Astrocyte of the cerebellum (primary cell): ENCODE measurements around the gene RASL11A.
"Not testable (repeated sequence)": the region's sequence is repeated elsewhere in the genome, so short reads cannot be mapped to it uniquely, and the experiment has no call there.

Source experiments
- DNase-seq: peaks from one replicate; pipeline ENCODE4 v3.0.0-alpha.2; 2011; ENCODE audit warnings: low read depth
- H3K4me3 ChIP-seq: 2 replicates; pipeline ENCODE4 v1.5.1; 2011; ENCODE audit warnings: mild to moderate bottlenecking, low read depth, low read length, moderate library complexity
- CTCF ChIP-seq: IDR thresholded peaks from 2 replicates; pipeline ENCODE4 v1.5.1; 2012; ENCODE audit warnings: low read length, low read depth, moderate library complexity, mild to moderate bottlenecking; ENCODE audit errors: missing control alignments
- in situ Hi-C: cut with HindIII; loops from 2 replicates; pipeline ENCODE4 v1.10.0; 2017; ENCODE audit warnings: low sequenced_read_pairs

The RASL11A gene

GRCh38 chr13:27309967-27310598 is 39.5 kb downstream of the RASL11A start:
- DNase-seq = no peak
- in situ Hi-C loops = no loop called here
- no peak overlapping the region for H3K4me3 ChIP-seq
- TF ChIP-seq CTCF = no peak

- H3K4me3 ChIP-seq = no peak overlapping the region
- TF ChIP-seq CTCF = no peak
- no peak for DNase-seq
- in situ Hi-C loops = no loop called here
These were observed 40.3 kb downstream of the RASL11A start for GRCh38 chr13:27310946-27311345.

GRCh38 chr13:27311518-27312210 is 41.0 kb downstream of the RASL11A start:
- no peak for DNase-seq

GRCh38 chr13:27313770-27314169 is 43.1 kb downstream of the RASL11A start:
- H3K4me3 ChIP-seq = no peak overlapping the region
- no peak for TF ChIP-seq CTCF
- in situ Hi-C loops = no loop called here
- no peak for DNase-seq

More at GRCh38 chr13:27311518-27312210, 41.0 kb downstream of the RASL11A start:
- no peak overlapping the region for H3K4me3 ChIP-seq
- no peak for TF ChIP-seq CTCF
- in situ Hi-C loops = no loop called here

GRCh38 chr13:27319404-27319803 is 48.8 kb downstream of the RASL11A start:
- DNase-seq = no peak
- in situ Hi-C loops = no loop called here
- TF ChIP-seq CTCF = no peak
- H3K4me3 ChIP-seq = no peak overlapping the region

- in situ Hi-C loops = no loop called here
- no peak overlapping the region for H3K4me3 ChIP-seq
- no peak for TF ChIP-seq CTCF
- no peak for DNase-seq
These were observed 51.1 kb downstream of the RASL11A start for GRCh38 chr13:27321468-27322431.

- DNase-seq, in situ Hi-C loops, H3K4me3 ChIP-seq: not testable (repeated sequence)
These were observed 51.8 kb downstream of the RASL11A start for GRCh38 chr13:27322443-27322842.
